Measurements from ENCODE around the gene SPCS3.

- no peak for TF ChIP-seq CTCF (conservative IDR thresholded peaks at IDR 0.05; ENCODE audit: low read depth in 2 of 2)
- no peak for TF ChIP-seq EZH2 (IDR thresholded peaks at IDR 0.05; ENCODE audit: low read depth, unreplicated experiment)
- no peak for TF ChIP-seq POLR2AphosphoS5 (IDR thresholded peaks at IDR 0.05; ENCODE audit: low read depth)
- TF ChIP-seq EZH2phosphoT487 (IDR thresholded peaks at IDR 0.05; ENCODE audit: unreplicated experiment) = no peak
- TF ChIP-seq CREB1 (CRISPR knock-in tag; IDR thresholded peaks at IDR 0.05; ENCODE audit: low read depth) = no peak
- TF ChIP-seq REST (IDR thresholded peaks at IDR 0.05; ENCODE audit: unreplicated experiment) = no peak
- TF ChIP-seq JUNB (IDR thresholded peaks at IDR 0.05; ENCODE audit: unreplicated experiment) = no peak
- TF ChIP-seq ZNF331 (CRISPR knock-in tag; IDR thresholded peaks at IDR 0.05; ENCODE audit: low read depth) = no peak
- TF ChIP-seq NANOG (IDR thresholded peaks at IDR 0.05; ENCODE audit: borderline replicate concordance) = no peak
- no peak for TF ChIP-seq ZNF114 (CRISPR knock-in tag; IDR thresholded peaks at IDR 0.05)
- TF ChIP-seq STAT1 (IDR thresholded peaks at IDR 0.05; ENCODE audit: unreplicated experiment) = no peak
Measured at GRCh38 chr4:176273736-176274135, 46.0 kb upstream of the SPCS3 start.

Measured in GM23338 (cell line).